Vagina (tissue), 2 donors: Measurements from ENCODE around the gene SPATS2. TPM values are rescaled to one million over a fixed set of nuclear protein-coding genes. Genes with fewer than 3 reads are reported as not detected.
A peak's percentile ranks its signal among the peaks of the same experiment; 100 is the strongest.

ENCODE experiments used
- DNase-seq, 2 donors: peaks; one replicate each; pipeline ENCODE4 v3.0.0-alpha.2; 2017; ENCODE audit errors: extremely low spot score in 2 of 2
- H3K27ac ChIP-seq: fragments of 200-600 bp; sonication (generic); one replicate; pipeline ENCODE4 v1.5.1; 2019
- H3K27me3 ChIP-seq: fragments of 200-600 bp; sonication (generic); one replicate; pipeline ENCODE4 v1.5.1; 2019
- H3K36me3 ChIP-seq, 2 donors: fragments of 200-600 bp; sonication (generic); one replicate each; pipeline ENCODE4 v1.5.1; 2017 to 2019
- H3K4me1 ChIP-seq: fragments of 200-600 bp; sonication (generic); one replicate; pipeline ENCODE4 v1.5.1; 2019
- H3K4me3 ChIP-seq, 2 donors: fragments of 200-600 bp; sonication (generic); 1 replicate in 1 of 2; 2 replicates in 1 of 2; pipeline ENCODE4 v1.5.1; 2016 to 2019
- H3K9me3 ChIP-seq: fragments of 200-600 bp; sonication (generic); one replicate; pipeline ENCODE4 v1.5.1; 2019
- POLR2A ChIP-seq, 2 donors: fragments of 450-650 bp; IDR thresholded peaks; one replicate each; pipeline ENCODE4 v1.6.1; 2017; ENCODE audit warnings: antibody characterized with exemption in 2 of 2, mild to moderate bottlenecking in 2 of 2, moderate library complexity in 2 of 2
- POLR2AphosphoS5 ChIP-seq, 2 donors: sonication (generic); formaldehyde crosslinking; IDR thresholded peaks; one replicate each; pipeline ENCODE4 v1.9.0; 2017; ENCODE audit warnings: antibody characterized with exemption in 2 of 2, mild to moderate bottlenecking in 2 of 2, low read depth in 1 of 2; ENCODE audit not compliant: insufficient read depth in 1 of 2
- intact Hi-C: fragments of 100-400 bp; cut with DNase I; formaldehyde crosslinking; loops from one replicate; pipeline ENCODE4 v1.15.1; 2023
- total RNA-seq: library from RNA; depleted of rRNA; stranded (reverse); fragments of >200 nt; gene quantifications from one replicate; pipeline ENCODE4 v1.2.3, GENCODE V29; 2016
- TF ChIP-seq, protein P1 (sequence below), 3 experiments: fragments of 450-650 bp in 2 of 3; fragments of 200-600 bp in 1 of 3; sonication (generic) in 1 of 3; IDR thresholded peaks; one replicate each; pipeline ENCODE4 v1.5.1; 2017 to 2019; ENCODE audit warnings: antibody characterized with exemption in 3 of 3, mild to moderate bottlenecking in 2 of 3, moderate library complexity in 2 of 3

The SPATS2 gene
- total RNA-seq, 1 donor from 2014 or later: 28.0 TPM

DNA sequence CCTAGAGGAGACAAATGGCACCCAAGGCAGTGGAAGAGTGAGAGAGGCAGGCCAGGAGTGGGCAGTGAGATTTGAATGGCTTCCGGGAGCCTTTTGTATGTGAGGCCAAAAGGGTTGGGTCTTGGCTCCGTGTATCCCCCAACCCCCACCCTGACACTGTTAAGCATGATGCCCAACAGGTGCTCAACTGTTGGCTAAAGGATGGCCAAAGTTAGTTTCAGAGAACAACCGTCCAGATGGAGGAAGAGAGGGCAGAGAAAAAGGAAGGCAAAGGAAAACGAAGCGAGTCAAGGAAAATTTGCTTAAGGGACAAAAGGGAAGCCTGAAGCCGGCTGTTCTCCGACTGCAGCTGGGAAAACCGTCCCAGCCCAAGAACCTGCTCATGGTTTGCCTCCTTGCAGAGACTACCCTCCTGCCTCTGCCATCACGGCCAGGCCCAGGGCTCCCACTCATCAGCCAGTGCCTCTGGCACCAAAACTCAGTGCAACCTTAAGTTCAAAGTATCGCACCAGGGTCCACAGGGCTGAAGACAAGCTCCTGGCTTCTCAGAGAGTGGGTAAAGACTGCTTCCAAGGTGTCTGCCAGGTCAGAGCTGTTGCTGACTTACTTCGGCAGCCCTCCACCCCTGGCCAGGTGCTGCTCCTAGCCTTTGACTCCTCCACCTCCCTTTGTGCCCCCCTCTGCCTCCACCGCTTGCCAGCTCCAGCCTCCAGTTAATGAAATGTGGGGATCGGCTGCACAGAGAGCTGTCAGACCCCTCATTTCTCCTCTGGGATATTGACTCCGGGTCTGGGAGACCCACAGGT lies 26.1 kb upstream of the SPATS2 start:
- TF ChIP-seq, protein P1, sequence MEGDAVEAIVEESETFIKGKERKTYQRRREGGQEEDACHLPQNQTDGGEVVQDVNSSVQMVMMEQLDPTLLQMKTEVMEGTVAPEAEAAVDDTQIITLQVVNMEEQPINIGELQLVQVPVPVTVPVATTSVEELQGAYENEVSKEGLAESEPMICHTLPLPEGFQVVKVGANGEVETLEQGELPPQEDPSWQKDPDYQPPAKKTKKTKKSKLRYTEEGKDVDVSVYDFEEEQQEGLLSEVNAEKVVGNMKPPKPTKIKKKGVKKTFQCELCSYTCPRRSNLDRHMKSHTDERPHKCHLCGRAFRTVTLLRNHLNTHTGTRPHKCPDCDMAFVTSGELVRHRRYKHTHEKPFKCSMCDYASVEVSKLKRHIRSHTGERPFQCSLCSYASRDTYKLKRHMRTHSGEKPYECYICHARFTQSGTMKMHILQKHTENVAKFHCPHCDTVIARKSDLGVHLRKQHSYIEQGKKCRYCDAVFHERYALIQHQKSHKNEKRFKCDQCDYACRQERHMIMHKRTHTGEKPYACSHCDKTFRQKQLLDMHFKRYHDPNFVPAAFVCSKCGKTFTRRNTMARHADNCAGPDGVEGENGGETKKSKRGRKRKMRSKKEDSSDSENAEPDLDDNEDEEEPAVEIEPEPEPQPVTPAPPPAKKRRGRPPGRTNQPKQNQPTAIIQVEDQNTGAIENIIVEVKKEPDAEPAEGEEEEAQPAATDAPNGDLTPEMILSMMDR (IDR thresholded peaks at IDR 0.05): no peak
- TF ChIP-seq POLR2AphosphoS5 (IDR thresholded peaks at IDR 0.05; ENCODE audit: insufficient read depth in 1 of 2, low read depth in 1 of 2) (no peak), POLR2A (IDR thresholded peaks at IDR 0.05) (no peak)
- Histone ChIP-seq H3K27ac (no peak overlapping the region), H3K36me3 (no peaks in the 10 kb centered on the region), H3K27me3 (peaks cover 13% of the 10 kb centered on the region), H3K4me3 (no peak overlapping the region), H3K9me3 (no peaks in the 10 kb centered on the region), H3K4me1 (peaks cover 51% of the 10 kb centered on the region)
- peak in 1 of 2 donors; percentile 77 for DNase-seq
- intact Hi-C loops: loop anchor here (5.0 kb wide), 1 partner anchor 54 kb away; no protein-coding TSS in a partner anchor

DNA sequence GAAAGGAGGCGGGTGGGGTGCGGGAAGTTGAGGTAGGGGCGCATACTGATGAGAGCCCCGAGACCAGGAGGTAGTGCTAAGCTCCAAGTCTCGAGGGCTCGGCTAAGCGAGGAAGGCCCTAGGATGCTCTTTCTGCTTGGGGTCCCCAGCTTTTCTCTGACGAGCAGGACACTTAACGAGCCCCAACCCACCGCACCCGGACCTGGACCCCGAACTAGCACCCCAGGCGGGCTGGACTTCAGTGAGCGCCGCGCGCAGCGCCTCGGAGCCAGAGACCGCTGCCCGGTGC lies 25.5 kb upstream of the SPATS2 start:
- Histone ChIP-seq H3K4me3 (peak overlapping the region; percentile 44 to 53), H3K4me1 (peaks cover 51% of the 10 kb centered on the region), H3K36me3 (no peaks in the 10 kb centered on the region), H3K27ac (no peak overlapping the region), H3K9me3 (no peaks in the 10 kb centered on the region), H3K27me3 (peaks cover 13% of the 10 kb centered on the region)
- DNase-seq: peak in 1 of 2 donors; percentile 82
- TF ChIP-seq, protein P1 (IDR thresholded peaks at IDR 0.05): no peak
- TF ChIP-seq POLR2AphosphoS5 (IDR thresholded peaks at IDR 0.05; ENCODE audit: insufficient read depth in 1 of 2, low read depth in 1 of 2): no peak
- TF ChIP-seq POLR2A (IDR thresholded peaks at IDR 0.05): no peak
- intact Hi-C loops: loop anchor here (5.0 kb wide), 1 partner anchor 54 kb away; no protein-coding TSS in a partner anchor

GRCh38 chr12:49342066-49342913 lies 25.0 kb upstream of the SPATS2 start:
- intact Hi-C loops: loop anchor here (5.0 kb wide), 1 partner anchor 55 kb away; no protein-coding TSS in a partner anchor
- peak overlapping the region; percentile 40 for H3K27ac ChIP-seq
- peak in 1 of 2 donors; percentile 85 for DNase-seq
- peaks cover 51% of the 10 kb centered on the region for H3K4me1 ChIP-seq
- H3K9me3 ChIP-seq: no peaks in the 10 kb centered on the region
- peak overlapping the region; percentile 44 to 53 for H3K4me3 ChIP-seq
- TF ChIP-seq, protein P1 (IDR thresholded peaks at IDR 0.05): peak; percentile 49 to 70 (median 57)
- TF ChIP-seq POLR2AphosphoS5 (IDR thresholded peaks at IDR 0.05; ENCODE audit: insufficient read depth in 1 of 2, low read depth in 1 of 2): peak in 1 of 2 donors; percentile 16
- TF ChIP-seq POLR2A (IDR thresholded peaks at IDR 0.05): no peak
- no peaks in the 10 kb centered on the region for H3K36me3 ChIP-seq
- H3K27me3 ChIP-seq: peaks cover 18% of the 10 kb centered on the region

DNA sequence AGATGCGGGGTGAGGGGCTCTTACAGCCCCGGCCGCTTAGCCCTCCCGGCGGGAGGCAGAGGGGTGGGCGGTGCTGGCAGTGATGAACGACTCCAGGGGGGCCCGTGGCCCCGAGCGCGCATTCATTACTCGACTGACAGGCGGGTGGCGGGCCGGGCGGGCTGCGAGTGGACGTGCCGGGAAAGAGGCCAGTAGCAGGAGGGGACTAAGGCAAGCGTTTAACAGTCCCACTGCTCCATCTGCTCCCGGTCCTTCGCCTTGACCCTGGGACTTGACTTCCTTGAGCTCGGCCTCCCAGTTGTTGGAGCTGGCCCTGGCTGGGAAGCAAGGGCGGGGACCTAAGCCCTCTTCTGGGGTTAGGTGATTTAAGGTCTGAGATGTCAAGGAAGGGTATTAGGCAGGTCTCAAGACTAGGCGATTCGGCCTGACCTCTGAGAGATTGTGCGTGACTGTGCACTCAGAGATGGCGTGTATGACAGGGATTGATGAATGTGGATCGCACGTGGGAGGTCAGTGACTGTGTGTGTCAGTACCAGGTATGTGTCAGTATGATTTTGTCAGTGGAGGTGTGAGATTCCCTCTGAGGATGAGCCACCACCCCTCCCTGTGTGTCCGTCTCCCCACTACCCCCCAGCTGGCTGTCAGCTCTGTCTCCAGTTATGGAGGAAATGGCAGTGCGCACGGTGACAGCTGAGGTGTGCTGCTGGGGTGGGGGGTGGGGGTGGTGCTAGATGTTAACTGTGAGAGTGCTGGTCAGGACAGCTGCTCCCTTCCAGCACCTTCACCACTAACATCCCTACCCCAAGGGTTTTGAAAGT lies 24.1 kb upstream of the SPATS2 start:
- intact Hi-C loops: loop anchor here (5.0 kb wide), 1 partner anchor 56 kb away; no protein-coding TSS in a partner anchor

More for the DNA sequence above, 24.1 kb upstream of the SPATS2 start:
- Histone ChIP-seq H3K27me3 (peaks cover 19% of the 10 kb centered on the region), H3K4me1 (peaks cover 56% of the 10 kb centered on the region), H3K9me3 (no peaks in the 10 kb centered on the region), H3K27ac (no peak overlapping the region), H3K36me3 (no peaks in the 10 kb centered on the region), H3K4me3 (peak overlapping the region; percentile 44 to 53)
- DNase-seq: peak in 1 of 2 donors; percentile 86
- TF ChIP-seq, protein P1 (IDR thresholded peaks at IDR 0.05): no peak
- TF ChIP-seq POLR2AphosphoS5 (IDR thresholded peaks at IDR 0.05; ENCODE audit: insufficient read depth in 1 of 2, low read depth in 1 of 2) (no peak), POLR2A (IDR thresholded peaks at IDR 0.05) (no peak)
